GM23248 (cell line): ENCODE data around the gene VWA5B1. TPM values are rescaled to one million over a fixed set of nuclear protein-coding genes. Genes with fewer than 3 reads are reported as not detected.

ENCODE experiments used
- DNase-seq: peaks from one replicate; pipeline ENCODE4 v3.0.0-alpha.2; 2015
- H2AFZ ChIP-seq: fragments of 200-600 bp; sonication (generic); 2 replicates; pipeline ENCODE4 v1.6.1; 2016; ENCODE audit warnings: antibody characterized with exemption
- H3F3A ChIP-seq: fragments of 200-600 bp; sonication (generic); 2 replicates; pipeline ENCODE4 v1.6.1; 2016; ENCODE audit warnings: mild to moderate bottlenecking, antibody characterized with exemption, mixed run types; ENCODE audit not compliant: insufficient read depth
- H3K27ac ChIP-seq: fragments of 200-600 bp; sonication (generic); 2 replicates; pipeline ENCODE4 v1.5.1; 2016; ENCODE audit warnings: mild to moderate bottlenecking
- H3K27me3 ChIP-seq: fragments of 200-600 bp; sonication (generic); replicated peaks from 2 replicates; pipeline ENCODE4 v1.6.1; 2016; ENCODE audit warnings: mild to moderate bottlenecking; ENCODE audit not compliant: insufficient read depth
- H3K36me3 ChIP-seq: fragments of 200-600 bp; sonication (generic); 2 replicates; pipeline ENCODE4 v1.6.1; 2016; ENCODE audit warnings: low read depth, mild to moderate bottlenecking
- H3K4me1 ChIP-seq: fragments of 200-600 bp; sonication (generic); 2 replicates; pipeline ENCODE4 v1.6.1; 2016; ENCODE audit warnings: mild to moderate bottlenecking; ENCODE audit not compliant: insufficient read depth
- H3K4me2 ChIP-seq: fragments of 200-600 bp; sonication (generic); one replicate; pipeline ENCODE4 v1.6.1; 2016; ENCODE audit warnings: mild to moderate bottlenecking; ENCODE audit not compliant: unreplicated experiment
- H3K4me3 ChIP-seq: fragments of 200-600 bp; sonication (generic); 2 replicates; pipeline ENCODE4 v1.5.1; 2016; ENCODE audit warnings: mild to moderate bottlenecking
- H3K79me2 ChIP-seq: fragments of 200-600 bp; sonication (generic); 2 replicates; pipeline ENCODE4 v1.6.1; 2016; ENCODE audit warnings: mild to moderate bottlenecking; ENCODE audit not compliant: insufficient read depth
- H3K9ac ChIP-seq: fragments of 200-600 bp; sonication (generic); 2 replicates; pipeline ENCODE4 v1.6.1; 2016; ENCODE audit warnings: mild to moderate bottlenecking
- H3K9me2 ChIP-seq: fragments of 200-600 bp; sonication (generic); 2 replicates; pipeline ENCODE4 v1.6.1; 2016; ENCODE audit warnings: mixed run types, mild to moderate bottlenecking, moderate library complexity; ENCODE audit not compliant: insufficient read depth
- H3K9me3 ChIP-seq: fragments of 200-600 bp; sonication (generic); one replicate; pipeline ENCODE4 v1.6.1; 2017; ENCODE audit warnings: low read depth
- H4K20me1 ChIP-seq: fragments of 200-600 bp; sonication (generic); 2 replicates; pipeline ENCODE4 v1.6.0; 2016; ENCODE audit not compliant: insufficient read depth
- EZH2 ChIP-seq: fragments of 200-600 bp; sonication (generic); IDR thresholded peaks from 2 replicates; pipeline ENCODE4 v1.6.1; 2018; ENCODE audit warnings: antibody characterized with exemption, mild to moderate bottlenecking; ENCODE audit not compliant: insufficient read depth, poor library complexity, severe bottlenecking
- EZH2phosphoT487 ChIP-seq: fragments of 200-600 bp; sonication (generic); IDR thresholded peaks from 2 replicates; pipeline ENCODE4 v1.6.1; 2018; ENCODE audit warnings: antibody characterized with exemption, moderate library complexity, mild to moderate bottlenecking, low read depth; ENCODE audit not compliant: insufficient read depth
- WGBS, 2 experiments: methylation state at CpG; one replicate each; pipeline ENCODE4 v1.1.6; 2015 to 2017; ENCODE audit warnings: low lambda C conversion rate in 2 of 2, low coverage in 1 of 2; ENCODE audit errors: missing lambda C conversion rate in 2 of 2; 5-methylcytosine and 5-hydroxymethylcytosine counted together
- in situ Hi-C: fragments of 300-500 bp; cut with MboI; formaldehyde crosslinking; loops from 2 replicates; pipeline ENCODE4 v1.15.0; 2020
- polyA plus RNA-seq: library from polyadenylated mRNA; unstranded; fragments of >200 nt; fragmentation: Nextera tagmentation; extraction: Ambion mirVana; gene quantifications from 2 replicates; pipeline ENCODE4 v1.2.1, GENCODE V29; 2016
- total RNA-seq: library from RNA; depleted of rRNA; stranded (reverse); fragments of >200 nt; shearing (Covaris generic); gene quantifications from 2 replicates; pipeline ENCODE4 v1.2.3, GENCODE V29; 2014

Gene VWA5B1
- total and polyA plus RNA-seq, 2 experiments from 2014 or later: not detected

GRCh38 chr1:20308569-20308968, 17.9 kb downstream of the VWA5B1 start:
- in situ Hi-C loops: no loop called here
- H3K9me2 ChIP-seq: no peaks in the 10 kb centered on the region
- H3K79me2 ChIP-seq: no peaks in the 10 kb centered on the region
- H3K36me3 ChIP-seq: no peaks in the 10 kb centered on the region
- no peaks in the 10 kb centered on the region for H3K9me3 ChIP-seq
- DNase-seq: no peak
- no peak overlapping the region for H3K27ac ChIP-seq
- peaks cover 28% of the 10 kb centered on the region for H3K27me3 ChIP-seq
- H3F3A ChIP-seq: no peaks in the 10 kb centered on the region
- 53 to 56% methylated on average over 5 of the region's 5 CpGs for WGBS, 2 experiments
- TF ChIP-seq EZH2phosphoT487: no peak
- no peak for TF ChIP-seq EZH2
- no peak overlapping the region for H3K9ac ChIP-seq
- H3K4me1 ChIP-seq: no peaks in the 10 kb centered on the region
- no peak overlapping the region for H3K4me2 ChIP-seq
- no peak overlapping the region for H3K4me3 ChIP-seq
- H4K20me1 ChIP-seq: no peaks in the 10 kb centered on the region
- no peak overlapping the region for H2AFZ ChIP-seq

- DNase-seq: no peak
- 46 to 48% methylated on average over 5 of the region's 5 CpGs for WGBS, 2 experiments
- in situ Hi-C loops: no loop called here
Observed at GRCh38 chr1:20311289-20311688, 20.6 kb downstream of the VWA5B1 start.

GRCh38 chr1:20312310-20312709, 21.6 kb downstream of the VWA5B1 start:
- no peaks in the 10 kb centered on the region for H3K9me3 ChIP-seq
- in situ Hi-C loops: no loop called here
- H3K79me2 ChIP-seq: no peaks in the 10 kb centered on the region
- no peak overlapping the region for H2AFZ ChIP-seq
- DNase-seq: no peak
- no peaks in the 10 kb centered on the region for H4K20me1 ChIP-seq
- peaks cover 14% of the 10 kb centered on the region for H3K27me3 ChIP-seq
- no peak overlapping the region for H3K9ac ChIP-seq
- no peaks in the 10 kb centered on the region for H3K36me3 ChIP-seq
- H3F3A ChIP-seq: no peaks in the 10 kb centered on the region
- no peak for TF ChIP-seq EZH2phosphoT487
- no peak for TF ChIP-seq EZH2
- H3K9me2 ChIP-seq: no peaks in the 10 kb centered on the region
- WGBS, 2 experiments: 59 to 69% methylated on average over 3 of the region's 3 CpGs
- H3K27ac ChIP-seq: no peak overlapping the region
- H3K4me3 ChIP-seq: no peak overlapping the region
- H3K4me1 ChIP-seq: no peaks in the 10 kb centered on the region
- no peak overlapping the region for H3K4me2 ChIP-seq

More at GRCh38 chr1:20311289-20311688, 20.6 kb downstream of the VWA5B1 start:
- H3K27me3 ChIP-seq: peaks cover 20% of the 10 kb centered on the region
- TF ChIP-seq EZH2: no peak
- TF ChIP-seq EZH2phosphoT487: no peak
- no peak overlapping the region for H3K9ac ChIP-seq
- no peak overlapping the region for H3K4me3 ChIP-seq
- no peaks in the 10 kb centered on the region for H3K79me2 ChIP-seq
- no peaks in the 10 kb centered on the region for H4K20me1 ChIP-seq
- no peaks in the 10 kb centered on the region for H3K36me3 ChIP-seq
- H3K9me2 ChIP-seq: no peaks in the 10 kb centered on the region
- H3K27ac ChIP-seq: no peak overlapping the region
- no peaks in the 10 kb centered on the region for H3K4me1 ChIP-seq
- no peak overlapping the region for H2AFZ ChIP-seq
- no peak overlapping the region for H3K4me2 ChIP-seq
- H3K9me3 ChIP-seq: no peaks in the 10 kb centered on the region
- H3F3A ChIP-seq: no peaks in the 10 kb centered on the region

- H3K4me2 ChIP-seq: no peak overlapping the region
- in situ Hi-C loops: no loop called here
- no peaks in the 10 kb centered on the region for H3K79me2 ChIP-seq
- H3K9me2 ChIP-seq: no peaks in the 10 kb centered on the region
- peaks cover 14% of the 10 kb centered on the region for H3K27me3 ChIP-seq
- no peaks in the 10 kb centered on the region for H3F3A ChIP-seq
- no peak overlapping the region for H2AFZ ChIP-seq
- DNase-seq: no peak
- H3K9ac ChIP-seq: no peak overlapping the region
- no peak overlapping the region for H3K27ac ChIP-seq
- 85 to 88% methylated on average over 12 of the region's 12 CpGs for WGBS, 2 experiments
- no peaks in the 10 kb centered on the region for H3K36me3 ChIP-seq
- H3K4me1 ChIP-seq: no peaks in the 10 kb centered on the region
- TF ChIP-seq EZH2 (no peak), EZH2phosphoT487 (no peak)
- H3K9me3 ChIP-seq: no peaks in the 10 kb centered on the region
- H4K20me1 ChIP-seq: no peaks in the 10 kb centered on the region
- H3K4me3 ChIP-seq: no peak overlapping the region
Observed at GRCh38 chr1:20312818-20313217, 22.1 kb downstream of the VWA5B1 start.

- Histone ChIP-seq H3K9me2 (no peaks in the 10 kb centered on the region), H3K9me3 (no peaks in the 10 kb centered on the region), H3K27me3 (peaks cover 14% of the 10 kb centered on the region), H3K27ac (no peak overlapping the region), H3K36me3 (no peaks in the 10 kb centered on the region), H2AFZ (no peak overlapping the region), H3K79me2 (no peaks in the 10 kb centered on the region), H3K4me2 (no peak overlapping the region), H3K9ac (no peak overlapping the region), H3K4me1 (peaks cover 9% of the 10 kb centered on the region; the same call in 1 of the 2 replicates), H4K20me1 (no peaks in the 10 kb centered on the region), H3F3A (0 out of 2 replicates have a peak, but pooled peaks cover under 1% of the 10 kb centered on the region), H3K4me3 (no peak overlapping the region)
- in situ Hi-C loops: no loop called here
- TF ChIP-seq EZH2: no peak
- TF ChIP-seq EZH2phosphoT487: no peak
- WGBS, 2 experiments: 66 to 76% methylated on average over 10 to 11 of the region's 11 CpGs
- DNase-seq: no peak
Observed at GRCh38 chr1:20317471-20317870, 26.8 kb downstream of the VWA5B1 start.
